WI38 (cell line): ENCODE measurements around the gene ALPK1.
"Not testable (repeated sequence)": the region's sequence is repeated elsewhere in the genome, so short reads cannot be mapped to it uniquely, and the experiment has no call there.

Experiments
- H3K4me3 ChIP-seq: 2 replicates; pipeline ENCODE4 v1.5.1; 2011; ENCODE audit warnings: low read depth, mild to moderate bottlenecking, control low read depth, low read length
- TF ChIP-seq, protein P1 (sequence below): IDR thresholded peaks from 2 replicates; pipeline ENCODE4 v1.5.1; 2012; ENCODE audit warnings: low read depth, mild to moderate bottlenecking, control low read depth, low read length

The ALPK1 gene

DNA sequence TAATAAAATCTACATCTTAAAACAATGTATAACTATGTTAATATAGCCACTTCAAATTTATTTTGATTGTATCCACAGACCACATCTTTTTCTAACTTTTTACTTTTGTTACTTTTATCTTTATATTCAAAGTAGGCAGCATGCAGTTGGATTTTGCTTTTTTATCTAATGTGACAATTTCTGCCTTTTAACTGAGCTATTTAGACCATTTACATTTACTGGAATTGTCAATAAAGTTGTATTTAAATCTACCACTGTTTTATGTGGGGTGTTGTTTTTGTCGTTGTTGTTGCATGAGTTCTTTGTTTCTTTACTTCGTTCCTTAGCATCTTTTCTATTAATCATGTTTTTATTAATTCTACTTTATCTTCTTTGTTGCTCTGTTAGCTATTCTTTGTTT is 176.8 kb downstream of the ALPK1 start:
- TF ChIP-seq, protein P1, sequence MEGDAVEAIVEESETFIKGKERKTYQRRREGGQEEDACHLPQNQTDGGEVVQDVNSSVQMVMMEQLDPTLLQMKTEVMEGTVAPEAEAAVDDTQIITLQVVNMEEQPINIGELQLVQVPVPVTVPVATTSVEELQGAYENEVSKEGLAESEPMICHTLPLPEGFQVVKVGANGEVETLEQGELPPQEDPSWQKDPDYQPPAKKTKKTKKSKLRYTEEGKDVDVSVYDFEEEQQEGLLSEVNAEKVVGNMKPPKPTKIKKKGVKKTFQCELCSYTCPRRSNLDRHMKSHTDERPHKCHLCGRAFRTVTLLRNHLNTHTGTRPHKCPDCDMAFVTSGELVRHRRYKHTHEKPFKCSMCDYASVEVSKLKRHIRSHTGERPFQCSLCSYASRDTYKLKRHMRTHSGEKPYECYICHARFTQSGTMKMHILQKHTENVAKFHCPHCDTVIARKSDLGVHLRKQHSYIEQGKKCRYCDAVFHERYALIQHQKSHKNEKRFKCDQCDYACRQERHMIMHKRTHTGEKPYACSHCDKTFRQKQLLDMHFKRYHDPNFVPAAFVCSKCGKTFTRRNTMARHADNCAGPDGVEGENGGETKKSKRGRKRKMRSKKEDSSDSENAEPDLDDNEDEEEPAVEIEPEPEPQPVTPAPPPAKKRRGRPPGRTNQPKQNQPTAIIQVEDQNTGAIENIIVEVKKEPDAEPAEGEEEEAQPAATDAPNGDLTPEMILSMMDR, result no peak
- H3K4me3 ChIP-seq, result no peak overlapping the region

DNA sequence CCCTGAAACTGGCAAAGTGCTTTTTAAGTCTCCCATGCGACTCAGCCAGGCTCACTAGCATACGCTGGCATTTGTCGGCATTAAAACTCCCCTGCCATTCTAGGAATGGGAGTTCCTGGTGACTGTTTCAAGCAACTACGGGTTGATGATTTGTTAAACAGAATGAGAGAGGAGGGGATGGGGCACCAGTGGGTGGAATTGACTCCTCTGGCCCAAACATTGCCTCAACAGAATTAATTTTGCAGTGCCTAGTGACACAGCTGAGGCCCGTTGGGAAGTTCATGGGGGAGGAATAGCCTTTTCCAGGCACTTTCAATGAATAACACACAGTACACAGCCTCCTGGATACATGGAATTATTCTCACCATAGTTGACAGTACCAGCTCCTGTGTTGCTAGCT is 188.8 kb downstream of the ALPK1 start:
- no peak overlapping the region for H3K4me3 ChIP-seq
- TF ChIP-seq, protein P1, result no peak

DNA sequence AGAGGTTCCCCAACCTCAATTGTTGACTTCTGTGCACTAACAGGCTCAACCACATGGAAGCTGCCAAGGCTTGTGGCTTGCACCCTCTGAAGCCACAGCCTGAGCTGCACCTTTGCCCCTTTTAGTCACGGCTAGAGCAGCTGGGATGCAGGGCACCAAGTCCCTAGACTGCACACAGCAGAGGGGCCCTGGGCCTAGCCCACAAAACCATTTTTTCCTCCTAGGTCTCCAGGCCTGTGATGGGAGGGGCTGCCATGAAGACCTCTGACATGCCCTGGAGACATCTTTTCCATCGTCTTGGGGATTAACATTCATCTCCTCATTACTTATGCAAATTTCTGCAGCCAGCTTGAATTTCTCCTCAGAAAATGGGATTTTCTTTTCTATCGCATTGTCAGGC is 193.6 kb downstream of the ALPK1 start:
- not testable (repeated sequence) for H3K4me3 ChIP-seq
